Right lobe of liver (tissue), 4 donors: ENCODE data around the gene ZCCHC7.

Experiments
- CTCF ChIP-seq, 4 donors: fragments of 200-600 bp in 3 of 4; fragments of 450-650 bp in 1 of 4; IDR thresholded peaks; one replicate each; pipeline versions ENCODE4 v1.5.1 to v1.8.0; 2016 to 2022; ENCODE audit warnings: antibody characterized with exemption in 4 of 4, mild to moderate bottlenecking in 2 of 4
- POLR2A ChIP-seq: fragments of 450-650 bp; IDR thresholded peaks from one replicate; pipeline ENCODE4 v1.6.1; 2017; ENCODE audit warnings: antibody characterized with exemption, mild to moderate bottlenecking
- donor health status: DM: no; HTN: no; CAD: no.
- donor health status: DM: no; HTN: no; CAD: no.
- donor health status: DM: no; HTN: yes; CAD: no.

- TF ChIP-seq CTCF (IDR thresholded peaks at IDR 0.05) (no peak), POLR2A (no peak)
These were observed 271.9 kb downstream of the ZCCHC7 start for GRCh38 chr9:37392272-37392671.
